Neural progenitor cell (in vitro differentiated cells): ENCODE measurements around the gene FAM229A.

Source experiments
- CTCF ChIP-seq: fragments of 200-600 bp; sonication (generic); IDR thresholded peaks from 2 replicates; pipeline ENCODE4 v1.5.1; 2017; ENCODE audit warnings: antibody characterized with exemption, mild to moderate bottlenecking
- EZH2 ChIP-seq: fragments of 200-600 bp; sonication (generic); IDR thresholded peaks from 2 replicates; pipeline ENCODE4 v1.6.1; 2017; ENCODE audit warnings: antibody characterized with exemption, mild to moderate bottlenecking, moderate library complexity

- TF ChIP-seq CTCF (no peak), EZH2 (no peak)
These were observed 37.6 kb upstream of the FAM229A start for GRCh38 chr1:32399843-32400242.
